HCT116 (cell line): ENCODE measurements around the gene C3orf20. TPM values are rescaled to one million over a fixed set of nuclear protein-coding genes. Genes with fewer than 3 reads are reported as not detected.

ENCODE experiments used
- ELF1 ChIP-seq: IDR thresholded peaks from 2 replicates; pipeline ENCODE4 v1.6.1; 2012; ENCODE audit warnings: low read depth, borderline replicate concordance
- FOSL1 ChIP-seq: IDR thresholded peaks from 2 replicates; pipeline ENCODE4 v1.6.1; 2012; ENCODE audit warnings: low read depth
- POLR2A ChIP-seq: IDR thresholded peaks from 2 replicates; pipeline ENCODE4 v1.7.0; 2011; ENCODE audit warnings: borderline replicate concordance; ENCODE audit not compliant: insufficient read depth, insufficient read length; ENCODE audit errors: extremely low read depth
- POLR2AphosphoS5 ChIP-seq: IDR thresholded peaks from 2 replicates; pipeline ENCODE4 v1.6.1; 2011; ENCODE audit warnings: mild to moderate bottlenecking, low read depth, low read length, moderate library complexity
- TCF7L2 ChIP-seq: IDR thresholded peaks from 2 replicates; pipeline ENCODE4 v1.7.0; 2011; ENCODE audit warnings: borderline replicate concordance, inconsistent platforms; ENCODE audit not compliant: insufficient read depth, insufficient read length; ENCODE audit errors: extremely low read depth
- YY1 ChIP-seq: IDR thresholded peaks from 2 replicates; pipeline ENCODE4 v1.6.1; 2011; ENCODE audit warnings: low read length, low read depth, moderate library complexity, mild to moderate bottlenecking; ENCODE audit not compliant: insufficient replicate concordance; ENCODE audit errors: extremely low read depth
- ZNF274 ChIP-seq: fragments of 200-500 bp; sonication (Bioruptor generic); IDR thresholded peaks from 2 replicates; pipeline ENCODE4 v1.6.1; 2014; ENCODE audit warnings: mild to moderate bottlenecking, low read depth, low read length, inconsistent platforms
- total RNA-seq: library from RNA; stranded (reverse); gene quantifications from one replicate; pipeline ENCODE4 v1.2.1, GENCODE V29; 2021; ENCODE audit not compliant: unreplicated experiment
- TF ChIP-seq, protein P1 (sequence below): IDR thresholded peaks from 2 replicates; pipeline ENCODE4 v1.6.1; 2012
- TF ChIP-seq, protein P2 (sequence below): IDR thresholded peaks from 2 replicates; pipeline ENCODE4 v1.6.1; 2011; ENCODE audit warnings: mild to moderate bottlenecking, low read length, moderate library complexity; ENCODE audit not compliant: insufficient replicate concordance; ENCODE audit errors: extremely low read depth
- TF ChIP-seq, protein P3 (sequence below): IDR thresholded peaks from 2 replicates; pipeline ENCODE4 v1.6.1; 2012

C3orf20 gene
- total RNA-seq, 1 experiment from 2014 or later, result 0.20 TPM

DNA sequence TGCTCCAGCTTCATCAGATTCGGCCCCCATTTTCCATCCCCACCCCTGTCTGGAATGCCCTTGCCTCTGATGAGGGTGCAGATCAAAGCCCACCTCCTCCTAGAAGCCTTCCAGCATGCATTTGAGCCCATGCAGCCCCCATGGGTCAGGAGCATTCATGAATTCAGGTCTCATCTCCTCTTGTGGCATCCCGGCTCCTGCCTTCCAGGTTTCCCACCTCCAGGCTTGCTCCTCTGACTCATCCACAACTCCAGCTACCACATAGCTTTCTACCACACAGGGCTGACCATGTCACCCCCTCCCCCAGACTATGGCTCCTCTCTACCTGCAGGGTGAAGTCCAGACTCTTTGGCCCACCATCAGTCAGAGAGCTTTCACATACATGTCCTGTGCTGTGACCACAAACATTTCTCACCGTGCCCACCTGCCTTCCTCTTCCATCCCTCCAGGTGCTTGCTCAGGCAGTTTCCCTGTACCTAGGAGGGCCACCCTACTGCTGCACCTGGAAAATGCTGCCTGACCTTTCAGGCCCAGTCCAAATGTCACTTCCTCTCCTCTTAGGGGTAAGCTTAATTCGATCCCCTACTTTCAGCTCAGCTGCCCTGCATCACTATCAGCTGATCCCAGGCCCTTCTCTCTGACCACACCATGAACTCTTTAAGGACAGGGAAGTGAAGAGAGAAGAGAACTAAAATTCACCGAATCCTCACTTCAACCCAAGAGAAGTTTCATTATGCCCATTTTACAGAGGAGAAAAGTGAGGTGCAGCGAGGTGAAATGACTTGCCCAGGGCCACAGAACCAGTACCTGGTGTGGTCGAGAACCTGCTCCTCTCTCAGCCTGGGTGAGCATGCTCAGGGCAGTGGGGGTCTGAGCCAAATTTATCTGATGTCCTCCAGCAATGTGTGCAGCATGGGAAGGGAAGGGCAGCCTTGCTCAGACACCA is 130.2 kb downstream of the C3orf20 start (continued):
- TF ChIP-seq, protein P1, sequence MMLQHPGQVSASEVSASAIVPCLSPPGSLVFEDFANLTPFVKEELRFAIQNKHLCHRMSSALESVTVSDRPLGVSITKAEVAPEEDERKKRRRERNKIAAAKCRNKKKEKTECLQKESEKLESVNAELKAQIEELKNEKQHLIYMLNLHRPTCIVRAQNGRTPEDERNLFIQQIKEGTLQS, result no peak
- TF ChIP-seq POLR2A (no peak), TCF7L2 (no peak), YY1 (no peak), ZNF274 (no peak), POLR2AphosphoS5 (no peak), FOSL1 (no peak), ELF1 (no peak)
- TF ChIP-seq, protein P2, sequence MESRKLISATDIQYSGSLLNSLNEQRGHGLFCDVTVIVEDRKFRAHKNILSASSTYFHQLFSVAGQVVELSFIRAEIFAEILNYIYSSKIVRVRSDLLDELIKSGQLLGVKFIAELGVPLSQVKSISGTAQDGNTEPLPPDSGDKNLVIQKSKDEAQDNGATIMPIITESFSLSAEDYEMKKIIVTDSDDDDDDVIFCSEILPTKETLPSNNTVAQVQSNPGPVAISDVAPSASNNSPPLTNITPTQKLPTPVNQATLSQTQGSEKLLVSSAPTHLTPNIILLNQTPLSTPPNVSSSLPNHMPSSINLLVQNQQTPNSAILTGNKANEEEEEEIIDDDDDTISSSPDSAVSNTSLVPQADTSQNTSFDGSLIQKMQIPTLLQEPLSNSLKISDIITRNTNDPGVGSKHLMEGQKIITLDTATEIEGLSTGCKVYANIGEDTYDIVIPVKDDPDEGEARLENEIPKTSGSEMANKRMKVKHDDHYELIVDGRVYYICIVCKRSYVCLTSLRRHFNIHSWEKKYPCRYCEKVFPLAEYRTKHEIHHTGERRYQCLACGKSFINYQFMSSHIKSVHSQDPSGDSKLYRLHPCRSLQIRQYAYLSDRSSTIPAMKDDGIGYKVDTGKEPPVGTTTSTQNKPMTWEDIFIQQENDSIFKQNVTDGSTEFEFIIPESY, result no peak
- TF ChIP-seq, protein P3, sequence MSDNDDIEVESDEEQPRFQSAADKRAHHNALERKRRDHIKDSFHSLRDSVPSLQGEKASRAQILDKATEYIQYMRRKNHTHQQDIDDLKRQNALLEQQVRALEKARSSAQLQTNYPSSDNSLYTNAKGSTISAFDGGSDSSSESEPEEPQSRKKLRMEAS, result no peak
